GM19463 (cell line): ENCODE measurements around the gene KCTD19.

Experiments used
- ATAC-seq: cut with Tn5 transposase; IDR thresholded peaks from one replicate; pipeline ENCODE4 v1.9.1; 2021; ENCODE audit warnings: mild to moderate bottlenecking, moderate library complexity; ENCODE audit not compliant: unreplicated experiment

The KCTD19 gene

GRCh38 chr16:67283826-67284555 is 42.5 kb downstream of the KCTD19 start:
- ATAC-seq = no peak

- no peak for ATAC-seq
Observed at GRCh38 chr16:67283039-67283825, 43.3 kb downstream of the KCTD19 start.

GRCh38 chr16:67282447-67282805 is 44.1 kb downstream of the KCTD19 start:
- no peak for ATAC-seq

- ATAC-seq = no peak
Observed at GRCh38 chr16:67281536-67282446, 44.8 kb downstream of the KCTD19 start.

DNA sequence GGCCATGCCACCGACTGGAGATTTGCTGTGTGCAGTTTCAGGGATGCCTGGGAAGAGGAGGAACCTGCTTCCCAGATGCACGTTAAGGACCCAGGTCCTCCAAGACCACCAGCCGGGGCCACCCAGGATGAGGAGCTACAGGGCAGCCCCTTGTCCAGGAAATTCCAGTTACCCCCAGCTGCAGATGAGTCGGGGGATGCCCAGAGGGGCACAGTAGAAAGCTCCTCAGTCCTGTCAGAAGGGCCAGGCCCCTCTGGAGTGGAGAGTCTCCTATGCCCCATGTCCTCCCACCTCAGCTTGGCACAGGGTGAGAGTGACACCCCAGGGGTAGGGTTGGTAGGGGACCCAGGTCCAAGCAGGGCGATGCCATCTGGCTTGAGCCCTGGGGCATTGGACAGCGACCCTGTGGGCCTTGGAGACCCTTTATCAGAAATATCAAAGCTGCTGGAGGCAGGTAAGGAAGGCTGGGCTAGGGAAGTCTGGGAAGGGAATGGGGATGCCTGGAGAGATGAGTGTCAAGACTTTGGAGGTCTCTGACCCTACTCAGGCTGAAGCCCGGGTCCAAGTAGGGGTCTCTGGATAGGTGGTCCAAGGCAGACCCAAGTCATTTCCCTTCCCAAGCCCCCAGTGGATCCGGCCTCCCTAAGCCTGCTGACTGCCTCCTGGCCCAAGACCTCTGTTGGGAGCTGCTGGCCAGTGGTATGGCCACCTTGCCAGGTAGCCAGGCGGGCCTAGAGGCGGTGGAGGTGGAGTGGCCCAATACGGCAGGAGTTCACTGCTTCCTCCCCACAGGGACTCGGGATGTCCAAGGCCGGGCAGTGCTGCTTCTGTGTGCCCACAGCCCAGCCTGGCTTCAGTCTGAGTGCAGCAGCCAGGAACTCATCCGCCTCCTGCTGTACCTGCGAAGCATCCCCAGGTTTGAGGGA is 46.2 kb downstream of the KCTD19 start:
- ATAC-seq = no peak

- peak; percentile 91 for ATAC-seq
Observed at GRCh38 chr16:67279296-67280089, 47.0 kb downstream of the KCTD19 start, which contains the start of gene PLEKHG4. Gene PLEKHG4 (plus strand): TSS chr16:67279532. CDS start chr16:67280045, 513 bp downstream.

- peak; percentile 45 for ATAC-seq
Observed at GRCh38 chr16:67278773-67279295, 47.7 kb downstream of the KCTD19 start.

GRCh38 chr16:67277999-67278772 is 48.4 kb downstream of the KCTD19 start:
- ATAC-seq = no peak

DNA sequence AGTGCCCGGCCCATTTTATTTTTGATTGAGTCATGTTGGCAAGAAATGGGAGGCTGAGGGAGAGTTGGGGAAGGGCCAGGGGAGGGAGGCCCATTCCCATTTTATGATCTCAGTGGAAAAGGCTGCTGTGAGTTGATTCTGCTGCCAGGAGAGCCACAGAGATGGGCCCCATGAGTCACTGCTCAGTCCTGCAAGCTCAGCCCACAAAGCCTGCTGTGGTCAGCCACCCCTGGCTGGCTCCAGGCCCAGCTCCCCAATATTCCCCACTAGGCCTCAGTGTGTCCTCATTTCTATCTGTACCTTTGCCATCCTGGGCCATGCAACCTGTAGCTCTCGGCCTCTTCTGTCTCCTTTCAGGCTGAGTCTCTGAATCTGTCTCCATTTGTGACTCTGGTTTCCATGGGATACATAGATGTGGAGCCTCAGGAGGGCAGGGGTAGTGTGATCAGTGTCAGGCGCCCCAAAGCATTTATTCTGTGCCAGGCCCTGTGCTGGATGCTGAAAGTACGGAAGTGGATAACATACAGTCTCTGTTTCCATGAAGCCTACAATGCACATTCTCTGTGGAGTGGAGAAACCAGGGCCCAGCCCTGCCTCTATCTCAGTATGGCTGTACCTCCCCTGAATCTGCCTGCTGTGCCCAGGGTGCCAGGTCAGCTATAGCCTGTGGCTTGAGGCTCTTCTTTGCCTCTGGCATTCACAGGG is 49.1 kb downstream of the KCTD19 start:
- no peak for ATAC-seq

DNA sequence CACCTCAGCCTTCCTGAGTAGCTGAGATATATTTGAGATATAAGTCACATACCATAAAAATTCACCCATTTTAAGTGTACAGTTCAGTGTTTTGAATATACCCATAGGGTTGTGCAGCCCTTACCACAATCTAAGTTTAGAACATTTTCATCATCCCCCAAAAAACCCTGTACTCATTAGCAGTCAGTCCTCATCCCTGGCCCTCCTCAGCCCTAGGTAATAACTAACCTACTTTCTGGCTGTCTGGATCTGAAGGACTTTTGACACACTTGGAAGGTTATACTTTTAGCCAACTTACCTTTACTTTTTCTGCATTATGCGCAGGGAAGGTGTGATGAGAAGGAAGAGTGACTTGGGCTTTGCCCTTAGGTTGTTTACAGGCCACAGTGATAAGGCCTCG is 51.2 kb downstream of the KCTD19 start:
- ATAC-seq = no peak

DNA sequence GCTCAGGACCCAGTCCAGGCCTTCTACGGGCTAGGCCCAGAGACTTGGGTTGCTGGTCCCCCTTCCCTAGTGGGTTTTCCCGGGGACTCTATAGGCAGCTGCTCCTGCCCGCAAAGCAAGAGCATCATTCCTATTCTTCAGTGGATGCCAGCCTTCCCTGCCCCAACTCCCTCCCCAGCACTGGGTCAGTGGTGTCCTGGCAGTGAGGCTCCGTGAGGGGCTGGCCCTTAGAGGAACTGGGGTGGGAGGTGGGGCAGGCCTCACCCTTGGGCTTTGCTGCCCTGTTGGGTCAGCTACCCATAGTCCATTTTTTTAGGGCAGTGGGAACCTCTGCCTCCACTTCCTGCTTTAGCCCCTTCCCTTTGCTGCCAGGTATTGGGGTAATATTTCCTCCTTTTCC is 55.1 kb downstream of the KCTD19 start:
- ATAC-seq = no peak

DNA sequence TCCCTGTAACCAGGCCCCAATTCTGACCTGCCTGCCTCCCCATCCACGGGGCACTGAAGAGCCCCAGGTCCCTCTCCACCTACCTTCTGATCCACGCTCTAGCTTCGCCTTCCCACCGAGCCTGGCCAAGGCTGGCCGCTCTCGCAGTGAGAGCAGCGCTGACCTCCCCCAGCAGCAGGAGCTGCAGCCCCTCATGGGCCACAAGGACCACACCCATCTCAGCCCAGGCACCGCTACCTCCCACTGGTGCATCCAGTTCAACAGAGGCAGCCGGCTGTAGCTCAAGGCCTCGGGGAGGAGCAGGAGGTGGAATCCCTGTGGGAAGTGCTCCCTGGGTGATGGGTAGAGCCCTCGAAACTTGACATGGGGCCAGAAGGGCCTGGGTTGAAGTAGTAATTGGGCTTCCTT is 55.6 kb downstream of the KCTD19 start:
- no peak for ATAC-seq

DNA sequence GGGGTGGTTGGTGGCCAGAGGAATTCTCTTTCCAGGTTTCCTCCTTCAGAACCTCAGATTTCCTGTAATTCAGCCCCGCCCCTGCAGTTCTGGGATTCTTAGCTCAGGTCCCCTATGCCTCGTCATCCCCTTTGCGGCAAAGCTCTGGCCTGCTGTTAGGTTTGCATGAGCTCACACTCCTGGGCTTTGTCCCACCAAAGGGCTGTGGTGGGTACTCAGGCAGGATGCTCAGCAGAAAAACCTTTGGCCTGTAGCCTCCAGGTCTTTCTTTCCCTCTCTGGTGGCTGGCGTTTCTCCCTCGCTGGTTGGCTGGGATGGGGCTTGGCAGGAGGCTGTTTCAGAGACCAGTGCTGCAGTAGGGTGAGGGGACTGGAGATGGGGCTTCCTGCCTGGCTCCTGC is 56.8 kb downstream of the KCTD19 start:
- ATAC-seq = no peak

GRCh38 chr16:67268136-67268579 is 58.4 kb downstream of the KCTD19 start:
- ATAC-seq = no peak

DNA sequence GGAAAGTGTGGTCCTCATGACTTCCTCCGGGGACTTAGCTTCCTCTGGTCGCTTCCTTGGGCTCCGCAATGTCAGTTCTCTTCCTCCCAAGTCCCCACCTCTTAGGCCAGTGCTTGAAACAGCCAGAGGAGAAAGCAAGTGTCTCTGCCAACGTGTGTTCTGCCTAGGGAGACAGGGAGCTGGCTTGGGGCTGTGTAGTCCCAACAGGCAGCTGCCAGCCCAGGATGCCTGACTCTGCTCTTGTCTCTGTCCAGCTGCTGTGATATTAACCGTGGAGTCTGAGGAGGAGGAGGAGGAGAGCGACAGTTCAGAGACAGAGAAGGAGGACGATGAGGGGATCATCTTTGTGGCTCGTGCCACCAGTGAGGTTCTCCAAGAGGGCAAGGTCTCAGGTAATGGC is 60.7 kb downstream of the KCTD19 start:
- ATAC-seq = no peak

DNA sequence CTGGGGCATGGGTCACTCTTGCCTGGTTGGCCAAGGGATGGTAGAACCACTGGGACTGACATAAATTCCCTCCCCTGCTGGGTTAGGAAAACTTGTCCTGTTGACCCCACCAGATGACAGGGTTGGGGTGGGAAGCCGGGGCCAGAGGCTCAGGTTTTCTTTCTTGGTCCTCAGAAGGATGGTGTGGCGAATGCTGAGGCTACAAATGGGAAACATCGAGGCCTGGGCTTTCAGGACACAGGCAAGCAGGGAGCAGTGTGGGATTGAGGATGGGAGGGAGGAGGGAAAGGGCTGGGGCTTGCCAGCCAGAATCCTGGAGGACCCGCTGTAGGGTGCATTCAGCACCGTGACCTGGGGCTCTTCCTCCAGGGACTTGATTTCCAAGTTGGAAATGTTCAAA is 61.7 kb downstream of the KCTD19 start:
- ATAC-seq = no peak

DNA sequence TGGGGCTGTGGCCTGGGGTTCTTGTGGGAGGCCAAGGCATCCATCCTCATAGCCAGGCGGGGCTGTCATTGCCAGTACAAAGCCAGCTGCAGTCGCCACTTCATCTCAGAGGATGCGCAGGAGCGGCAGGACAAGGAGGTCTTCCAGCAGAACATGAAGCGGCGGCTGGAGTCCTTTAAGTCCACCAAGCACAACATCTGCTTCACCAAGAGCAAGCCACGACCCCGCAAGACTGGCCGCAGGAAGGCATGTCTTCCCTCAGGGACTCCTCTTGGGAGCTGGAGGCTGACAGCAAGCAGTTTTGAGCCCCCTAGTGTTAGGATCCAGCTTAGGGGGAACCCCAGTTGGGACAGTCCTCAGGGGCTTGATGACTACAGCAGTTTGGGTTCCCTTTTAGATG is 62.3 kb downstream of the KCTD19 start:
- ATAC-seq = no peak

DNA sequence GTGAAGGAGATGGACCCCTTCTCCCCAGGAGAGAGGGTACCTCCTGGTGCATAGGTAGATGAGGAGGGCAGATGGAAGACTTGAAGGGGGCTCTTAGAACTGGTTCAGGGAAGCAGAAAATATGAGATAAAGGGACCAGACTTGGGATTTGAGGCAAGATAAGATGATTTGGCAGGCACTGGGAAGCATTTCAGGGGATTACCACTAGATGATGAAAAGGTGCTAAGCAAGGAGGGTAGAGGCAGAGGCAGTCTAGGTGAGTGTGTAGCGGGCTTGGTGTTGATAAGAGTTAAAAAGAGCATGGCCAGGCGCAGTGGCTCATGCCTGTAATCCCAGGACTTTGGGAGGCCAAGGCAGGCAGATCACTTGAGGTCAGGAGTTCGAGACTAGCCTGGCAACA is 63.3 kb downstream of the KCTD19 start:
- ATAC-seq = no peak
